HepG2 (cell line): ENCODE results near the gene HYCC1. TPM values are rescaled to one million over a fixed set of nuclear protein-coding genes. Genes with fewer than 3 reads are reported as not detected.
A peak's percentile ranks its signal among the peaks of the same experiment; 100 is the strongest.

Experiments
- AGO2 ChIP-seq: fragments of 200-400 bp; formaldehyde crosslinking; optimal IDR thresholded peaks from 2 replicates; pipeline ENCODE3; 2017; ENCODE audit warnings: mild to moderate bottlenecking, low read depth, low read length, moderate library complexity
- ARID2 ChIP-seq: sonication (generic); formaldehyde crosslinking; IDR thresholded peaks from 2 replicates; pipeline ENCODE4 v1.8.1; 2022; ENCODE audit warnings: mild to moderate bottlenecking, missing genetic modification reagents, borderline replicate concordance
- CC2D1A ChIP-seq: sonication (generic); formaldehyde crosslinking; IDR thresholded peaks from 2 replicates; pipeline ENCODE4 v1.8.1; 2023; ENCODE audit warnings: mild to moderate bottlenecking, missing genetic modification reagents
- FOXK2 ChIP-seq: fragments of 450-650 bp; IDR thresholded peaks from 2 replicates; pipeline ENCODE4 v1.6.1; 2016
- HNF4G ChIP-seq, 2 experiments: sonication (generic) in 1 of 2; formaldehyde crosslinking in 1 of 2; IDR thresholded peaks; 2 replicates each; pipeline versions ENCODE4 v1.4.0 to v1.6.1; 2011 to 2020; ENCODE audit warnings: borderline replicate concordance in 2 of 2, low read depth in 2 of 2, mild to moderate bottlenecking in 2 of 2, low read length in 1 of 2, missing genetic modification reagents in 1 of 2, moderate library complexity in 1 of 2
- MAFF ChIP-seq: IDR thresholded peaks from 2 replicates; pipeline ENCODE4 v1.6.1; 2011; ENCODE audit warnings: low read depth, low read length, improper control_type of control experiment
- SKI ChIP-seq: fragments of 450-650 bp; IDR thresholded peaks from one replicate; pipeline ENCODE4 v1.6.1; 2018; ENCODE audit warnings: mild to moderate bottlenecking; ENCODE audit not compliant: partially characterized antibody
- SP4 ChIP-seq: sonication (generic); formaldehyde crosslinking; IDR thresholded peaks from 2 replicates; pipeline ENCODE4 v1.8.1; 2023; ENCODE audit warnings: mild to moderate bottlenecking, missing genetic modification reagents
- ZFY ChIP-seq: sonication (generic); formaldehyde crosslinking; IDR thresholded peaks from 2 replicates; pipeline ENCODE4 v1.4.0; 2020; ENCODE audit warnings: missing genetic modification reagents
- ZNF30 ChIP-seq: sonication (generic); formaldehyde crosslinking; IDR thresholded peaks from 2 replicates; pipeline ENCODE4 v1.5.0; 2020; ENCODE audit warnings: mild to moderate bottlenecking, missing genetic modification reagents
- ZNF329 ChIP-seq: sonication (generic); formaldehyde crosslinking; IDR thresholded peaks from 2 replicates; pipeline ENCODE4 v1.9.0; 2021; ENCODE audit warnings: low read depth, mild to moderate bottlenecking, missing genetic modification reagents
- polyA plus RNA-seq, 8 experiments: library from polyadenylated mRNA; depleted of rRNA in 3 of 8; stranded (reverse) in 7 of 8; unstranded in 1 of 8; fragments of >200 nt; fragmentation: Illumina TruSeq in 4 of 8; extraction: Trizol in 4 of 8; gene quantifications; 2 replicates each; pipeline versions ENCODE4 v1.2.1 to v1.2.3, GENCODE V29; 2011 to 2016; ENCODE audit warnings: low read depth in 4 of 8, missing spikeins in 1 of 8, mixed read lengths in 1 of 8; ENCODE audit not compliant: insufficient read depth in 1 of 8
- total RNA-seq, 5 experiments: library from RNA; depleted of rRNA; stranded (reverse); fragments of >200 nt; fragmentation: Illumina TruSeq; extraction: Trizol; gene quantifications; 2 replicates each; pipeline ENCODE4 v1.2.3, GENCODE V29; 2016; ENCODE audit warnings: low read depth in 1 of 5
- TF ChIP-seq, protein P1 (sequence below), 2 experiments: IDR thresholded peaks; 2 replicates each; pipeline ENCODE4 v1.6.1; 2011 to 2012; ENCODE audit warnings: low read length in 2 of 2, borderline replicate concordance in 1 of 2, low read depth in 1 of 2, mild to moderate bottlenecking in 1 of 2, moderate library complexity in 1 of 2
- TF ChIP-seq, protein P2 (sequence below): sonication (generic); formaldehyde crosslinking; IDR thresholded peaks from 2 replicates; pipeline ENCODE4 v1.8.1; 2023; ENCODE audit warnings: mild to moderate bottlenecking, inconsistent platforms, moderate library complexity, missing genetic modification reagents, borderline replicate concordance
- TF ChIP-seq, protein P3 (sequence below): sonication (generic); formaldehyde crosslinking; IDR thresholded peaks from 2 replicates; pipeline ENCODE4 v1.5.0; 2020; ENCODE audit warnings: missing genetic modification reagents
- TF ChIP-seq, protein P4 (sequence below): sonication (generic); formaldehyde crosslinking; IDR thresholded peaks from 2 replicates; pipeline ENCODE4 v1.5.0; 2020; ENCODE audit warnings: mild to moderate bottlenecking, missing genetic modification reagents

HYCC1 gene
- total and polyA plus RNA-seq, 2 of the 13 experiments (the other 11 are each of a cell fraction or from before 2014, with no cell fraction given), result 9.5 to 41.8 TPM

DNA sequence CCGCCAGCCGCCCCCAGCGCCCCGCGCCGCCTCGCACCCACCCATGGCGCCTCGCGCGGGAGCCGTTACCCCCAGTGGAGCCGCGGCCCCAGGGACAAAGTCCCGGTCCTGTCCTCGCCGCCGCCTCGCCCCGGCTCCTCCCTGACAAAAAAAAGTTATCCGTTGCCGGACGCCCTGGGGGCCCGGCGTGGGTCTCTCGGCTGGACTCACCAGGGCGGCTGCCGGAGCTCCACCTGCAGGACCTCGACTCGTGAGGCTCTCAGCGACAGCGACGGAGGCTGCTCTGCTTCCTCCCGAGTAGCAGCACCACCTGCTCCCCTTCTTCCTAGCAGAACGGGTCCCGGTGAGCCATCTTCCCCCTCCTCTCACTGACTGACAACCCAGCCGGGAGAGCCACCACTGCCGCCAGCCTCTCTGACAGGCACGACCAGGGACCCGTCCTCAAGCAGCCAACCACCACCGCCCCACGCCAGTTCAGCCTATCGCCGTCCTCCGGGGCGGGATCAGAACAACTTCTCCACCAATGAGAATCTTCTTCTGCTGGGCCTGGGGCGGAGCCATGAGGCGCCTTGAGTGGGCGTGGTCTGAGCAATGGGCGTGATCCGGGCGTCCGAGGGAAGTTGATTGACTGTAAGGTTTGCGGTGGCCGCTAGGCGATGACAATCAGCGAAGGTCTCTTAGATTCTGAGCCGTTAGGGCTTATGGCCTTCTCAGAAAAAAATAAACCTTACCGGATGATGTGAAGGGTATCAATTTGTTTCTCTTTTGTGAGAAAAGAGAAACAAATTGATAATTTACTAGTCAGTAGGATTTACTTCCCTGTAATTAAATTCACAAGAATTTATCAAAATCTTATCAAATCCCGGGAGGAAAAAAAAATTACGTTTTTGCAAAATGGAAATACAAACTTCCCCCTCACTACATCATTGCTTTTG, at the start of gene HYCC1 (continued):
- TF ChIP-seq AGO2 (peak; percentile 6), ZNF30 (CRISPR knock-in tag) (no peak), SP4 (CRISPR knock-in tag) (peak; percentile 98), FOXK2 (no peak), SKI (no peak), ARID2 (CRISPR knock-in tag) (no peak), MAFF (no peak), ZNF329 (CRISPR knock-in tag) (peak; percentile 54; the same call in 1 of the 2 replicates), CC2D1A (no peak), HNF4G (IDR thresholded peaks at IDR 0.05; ENCODE audit: borderline replicate concordance, low read depth, low read length) (0 out of 2 replicates have a peak, but pooled peaks have one; percentile 30), HNF4G (CRISPR knock-in tag; IDR thresholded peaks at IDR 0.05; ENCODE audit: borderline replicate concordance, low read depth) (no peak), ZFY (CRISPR knock-in tag) (peak; percentile 54; the same call in 1 of the 2 replicates)
- TF ChIP-seq, protein P1, sequence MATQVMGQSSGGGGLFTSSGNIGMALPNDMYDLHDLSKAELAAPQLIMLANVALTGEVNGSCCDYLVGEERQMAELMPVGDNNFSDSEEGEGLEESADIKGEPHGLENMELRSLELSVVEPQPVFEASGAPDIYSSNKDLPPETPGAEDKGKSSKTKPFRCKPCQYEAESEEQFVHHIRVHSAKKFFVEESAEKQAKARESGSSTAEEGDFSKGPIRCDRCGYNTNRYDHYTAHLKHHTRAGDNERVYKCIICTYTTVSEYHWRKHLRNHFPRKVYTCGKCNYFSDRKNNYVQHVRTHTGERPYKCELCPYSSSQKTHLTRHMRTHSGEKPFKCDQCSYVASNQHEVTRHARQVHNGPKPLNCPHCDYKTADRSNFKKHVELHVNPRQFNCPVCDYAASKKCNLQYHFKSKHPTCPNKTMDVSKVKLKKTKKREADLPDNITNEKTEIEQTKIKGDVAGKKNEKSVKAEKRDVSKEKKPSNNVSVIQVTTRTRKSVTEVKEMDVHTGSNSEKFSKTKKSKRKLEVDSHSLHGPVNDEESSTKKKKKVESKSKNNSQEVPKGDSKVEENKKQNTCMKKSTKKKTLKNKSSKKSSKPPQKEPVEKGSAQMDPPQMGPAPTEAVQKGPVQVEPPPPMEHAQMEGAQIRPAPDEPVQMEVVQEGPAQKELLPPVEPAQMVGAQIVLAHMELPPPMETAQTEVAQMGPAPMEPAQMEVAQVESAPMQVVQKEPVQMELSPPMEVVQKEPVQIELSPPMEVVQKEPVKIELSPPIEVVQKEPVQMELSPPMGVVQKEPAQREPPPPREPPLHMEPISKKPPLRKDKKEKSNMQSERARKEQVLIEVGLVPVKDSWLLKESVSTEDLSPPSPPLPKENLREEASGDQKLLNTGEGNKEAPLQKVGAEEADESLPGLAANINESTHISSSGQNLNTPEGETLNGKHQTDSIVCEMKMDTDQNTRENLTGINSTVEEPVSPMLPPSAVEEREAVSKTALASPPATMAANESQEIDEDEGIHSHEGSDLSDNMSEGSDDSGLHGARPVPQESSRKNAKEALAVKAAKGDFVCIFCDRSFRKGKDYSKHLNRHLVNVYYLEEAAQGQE (IDR thresholded peaks at IDR 0.05; ENCODE audit: borderline replicate concordance in 1 of 2, low read depth in 1 of 2, low read length in 2 of 2), result peak in 1 of 2 experiments; percentile 64; a peak in 1 of 4 replicates
- TF ChIP-seq, protein P2, sequence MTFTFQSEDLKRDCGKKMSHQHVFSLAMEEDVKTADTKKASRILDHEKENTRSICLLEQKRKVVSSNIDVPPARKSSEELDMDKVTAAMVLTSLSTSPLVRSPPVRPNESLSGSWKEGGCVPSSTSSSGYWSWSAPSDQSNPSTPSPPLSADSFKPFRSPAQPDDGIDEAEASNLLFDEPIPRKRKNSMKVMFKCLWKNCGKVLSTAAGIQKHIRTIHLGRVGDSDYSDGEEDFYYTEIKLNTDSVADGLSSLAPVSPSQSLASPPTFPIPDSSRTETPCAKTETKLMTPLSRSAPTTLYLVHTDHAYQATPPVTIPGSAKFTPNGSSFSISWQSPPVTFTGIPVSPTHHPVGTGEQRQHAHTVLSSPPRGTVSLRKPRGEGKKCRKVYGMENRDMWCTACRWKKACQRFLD, result no peak
- TF ChIP-seq, protein P3, sequence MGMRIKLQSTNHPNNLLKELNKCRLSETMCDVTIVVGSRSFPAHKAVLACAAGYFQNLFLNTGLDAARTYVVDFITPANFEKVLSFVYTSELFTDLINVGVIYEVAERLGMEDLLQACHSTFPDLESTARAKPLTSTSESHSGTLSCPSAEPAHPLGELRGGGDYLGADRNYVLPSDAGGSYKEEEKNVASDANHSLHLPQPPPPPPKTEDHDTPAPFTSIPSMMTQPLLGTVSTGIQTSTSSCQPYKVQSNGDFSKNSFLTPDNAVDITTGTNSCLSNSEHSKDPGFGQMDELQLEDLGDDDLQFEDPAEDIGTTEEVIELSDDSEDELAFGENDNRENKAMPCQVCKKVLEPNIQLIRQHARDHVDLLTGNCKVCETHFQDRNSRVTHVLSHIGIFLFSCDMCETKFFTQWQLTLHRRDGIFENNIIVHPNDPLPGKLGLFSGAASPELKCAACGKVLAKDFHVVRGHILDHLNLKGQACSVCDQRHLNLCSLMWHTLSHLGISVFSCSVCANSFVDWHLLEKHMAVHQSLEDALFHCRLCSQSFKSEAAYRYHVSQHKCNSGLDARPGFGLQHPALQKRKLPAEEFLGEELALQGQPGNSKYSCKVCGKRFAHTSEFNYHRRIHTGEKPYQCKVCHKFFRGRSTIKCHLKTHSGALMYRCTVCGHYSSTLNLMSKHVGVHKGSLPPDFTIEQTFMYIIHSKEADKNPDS (CRISPR knock-in tag), result no peak
- TF ChIP-seq, protein P4, sequence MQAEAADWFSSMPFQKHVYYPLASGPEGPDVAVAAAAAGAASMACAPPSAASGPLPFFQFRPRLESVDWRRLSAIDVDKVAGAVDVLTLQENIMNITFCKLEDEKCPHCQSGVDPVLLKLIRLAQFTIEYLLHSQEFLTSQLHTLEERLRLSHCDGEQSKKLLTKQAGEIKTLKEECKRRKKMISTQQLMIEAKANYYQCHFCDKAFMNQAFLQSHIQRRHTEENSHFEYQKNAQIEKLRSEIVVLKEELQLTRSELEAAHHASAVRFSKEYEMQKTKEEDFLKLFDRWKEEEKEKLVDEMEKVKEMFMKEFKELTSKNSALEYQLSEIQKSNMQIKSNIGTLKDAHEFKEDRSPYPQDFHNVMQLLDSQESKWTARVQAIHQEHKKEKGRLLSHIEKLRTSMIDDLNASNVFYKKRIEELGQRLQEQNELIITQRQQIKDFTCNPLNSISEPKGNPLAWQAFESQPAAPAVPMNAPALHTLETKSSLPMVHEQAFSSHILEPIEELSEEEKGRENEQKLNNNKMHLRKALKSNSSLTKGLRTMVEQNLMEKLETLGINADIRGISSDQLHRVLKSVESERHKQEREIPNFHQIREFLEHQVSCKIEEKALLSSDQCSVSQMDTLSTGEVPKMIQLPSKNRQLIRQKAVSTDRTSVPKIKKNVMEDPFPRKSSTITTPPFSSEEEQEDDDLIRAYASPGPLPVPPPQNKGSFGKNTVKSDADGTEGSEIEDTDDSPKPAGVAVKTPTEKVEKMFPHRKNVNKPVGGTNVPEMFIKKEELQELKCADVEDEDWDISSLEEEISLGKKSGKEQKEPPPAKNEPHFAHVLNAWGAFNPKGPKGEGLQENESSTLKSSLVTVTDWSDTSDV, result 0 out of 2 replicates have a peak, but pooled peaks have one; percentile 58
